Raji (cell line): ENCODE results near the gene BEAN1.

Experiments
- POLR2A ChIP-seq: IDR thresholded peaks from 2 replicates; pipeline ENCODE4 v1.6.1; 2011; ENCODE audit warnings: low read depth, low read length, control low read depth; ENCODE audit not compliant: insufficient read depth

BEAN1 gene, protein sequence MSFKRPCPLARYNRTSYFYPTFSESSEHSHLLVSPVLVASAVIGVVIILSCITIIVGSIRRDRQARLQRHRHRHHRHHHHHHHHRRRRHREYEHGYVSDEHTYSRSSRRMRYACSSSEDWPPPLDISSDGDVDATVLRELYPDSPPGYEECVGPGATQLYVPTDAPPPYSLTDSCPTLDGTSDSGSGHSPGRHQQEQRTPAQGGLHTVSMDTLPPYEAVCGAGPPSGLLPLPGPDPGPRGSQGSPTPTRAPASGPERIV

DNA sequence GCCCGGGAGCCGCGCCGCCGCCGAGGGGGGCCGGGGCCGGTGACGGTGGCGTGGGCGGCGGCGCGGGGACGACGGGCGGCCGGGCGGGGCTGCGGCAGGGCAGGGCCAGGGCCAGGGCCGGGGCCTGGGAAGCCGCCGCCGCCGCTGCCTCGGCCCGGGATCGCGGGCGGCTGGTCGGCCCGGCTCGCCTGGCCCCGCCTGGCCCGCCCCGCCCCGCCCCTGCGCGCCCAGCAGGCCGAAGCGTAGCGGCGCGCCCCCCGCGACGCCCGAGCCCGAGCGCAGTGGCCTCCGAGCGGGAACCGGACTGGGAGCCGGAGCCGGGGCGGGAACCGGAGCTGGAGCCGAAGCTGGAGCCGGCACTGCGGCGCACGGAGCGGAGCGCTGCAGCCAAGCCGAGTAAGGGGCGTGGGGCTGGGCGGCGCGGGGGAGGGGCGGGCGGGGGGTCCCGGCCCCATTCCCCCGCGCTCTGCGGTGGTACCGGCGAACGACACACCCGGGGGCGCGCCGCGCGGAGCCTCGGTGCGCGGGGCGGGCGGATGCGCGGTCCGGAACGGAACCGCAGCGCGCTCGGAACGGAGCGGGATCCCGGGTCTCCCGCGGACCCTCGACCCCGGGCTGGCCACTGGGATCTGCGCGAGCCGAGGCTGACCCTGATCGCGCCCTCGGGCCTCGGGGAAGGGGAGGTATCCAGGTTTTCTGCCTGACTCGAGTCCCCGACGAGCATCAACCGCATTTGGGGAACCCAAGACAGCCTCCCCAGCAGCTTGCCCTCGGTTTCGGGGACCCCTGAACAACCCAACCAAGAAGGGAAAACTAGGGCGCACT lies at the start of gene BEAN1:
TSS of gene BEAN1 (plus strand) at position 260 of the 825 bp plus-strand sequence. CDS start 10,382 bp downstream, outside the sequence.
- no peak for TF ChIP-seq POLR2A

DNA sequence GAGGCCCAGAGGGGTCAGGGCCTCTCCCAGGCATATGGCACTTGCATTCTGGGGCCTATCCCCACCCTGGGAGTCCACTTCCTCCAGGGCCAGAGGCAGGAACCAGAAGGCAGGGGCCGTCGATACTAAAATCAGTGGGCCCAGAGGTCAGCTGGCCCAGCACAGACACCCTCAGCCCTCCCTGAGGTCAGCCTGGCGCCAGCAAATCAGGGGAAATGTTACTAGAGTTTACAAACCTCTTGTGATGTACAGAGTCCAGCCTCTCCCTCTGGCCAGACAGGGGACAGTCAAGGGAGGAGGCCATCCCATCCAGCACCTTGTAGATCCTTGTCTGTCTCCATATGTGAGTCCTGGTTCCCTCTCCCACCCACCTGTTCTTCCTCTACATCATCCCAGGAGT lies 49.8 kb upstream of the BEAN1 start:
- TF ChIP-seq POLR2A: no peak

DNA sequence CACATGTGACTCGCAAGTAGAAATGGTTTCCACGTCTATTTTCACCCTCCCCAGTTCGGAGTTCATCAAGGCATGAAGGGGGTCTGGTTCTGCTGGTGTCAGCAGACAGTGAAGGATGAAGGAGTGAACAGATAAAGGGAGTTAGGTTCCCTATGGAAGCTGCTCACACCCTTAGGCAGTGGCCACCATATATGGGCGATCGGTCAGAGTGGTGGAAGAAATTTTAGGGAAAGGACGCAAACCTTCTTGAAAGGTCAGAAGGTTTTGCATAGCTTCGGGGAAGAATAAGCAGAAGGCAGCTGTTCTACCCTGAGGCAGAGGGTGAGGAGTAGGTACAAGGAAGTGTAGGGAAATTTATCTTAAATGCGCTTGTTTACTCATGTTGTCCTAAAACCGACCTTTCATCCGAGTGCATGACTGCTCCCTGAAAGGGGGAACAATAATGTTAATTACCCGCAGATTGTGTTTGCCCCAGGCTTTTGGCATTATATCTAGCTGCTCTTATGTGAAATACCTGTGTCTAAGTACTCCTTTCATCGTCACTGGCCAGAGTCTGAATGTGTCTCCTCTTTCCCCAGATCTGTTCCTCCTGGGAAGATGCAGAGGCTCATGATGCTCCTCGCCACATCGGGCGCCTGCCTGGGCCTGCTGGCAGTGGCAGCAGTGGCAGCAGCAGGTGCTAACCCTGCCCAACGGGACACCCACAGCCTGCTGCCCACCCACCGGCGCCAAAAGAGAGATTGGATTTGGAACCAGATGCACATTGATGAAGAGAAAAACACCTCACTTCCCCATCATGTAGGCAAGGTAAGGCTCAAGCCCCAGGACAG lies 48.1 kb upstream of the BEAN1 start:
- TF ChIP-seq POLR2A: no peak

DNA sequence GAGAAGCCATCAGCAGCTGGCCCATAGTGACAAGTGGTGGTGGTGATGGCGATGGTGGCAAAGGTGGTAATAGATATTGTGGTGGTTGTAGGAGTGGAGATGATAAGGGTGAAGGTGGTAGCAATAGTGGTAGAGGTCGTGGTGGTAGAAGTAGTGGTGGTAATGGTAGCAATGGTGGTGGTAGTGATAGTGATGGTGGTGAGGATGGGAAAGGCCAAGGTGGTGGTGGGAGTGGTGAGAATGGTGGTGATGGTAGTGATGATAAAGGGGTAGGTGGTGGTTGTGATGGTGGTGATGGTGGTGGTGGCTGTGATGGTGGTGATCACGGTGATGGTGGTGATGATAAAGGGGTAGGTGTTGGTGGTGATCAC lies 47.5 kb upstream of the BEAN1 start:
- no peak for TF ChIP-seq POLR2A

DNA sequence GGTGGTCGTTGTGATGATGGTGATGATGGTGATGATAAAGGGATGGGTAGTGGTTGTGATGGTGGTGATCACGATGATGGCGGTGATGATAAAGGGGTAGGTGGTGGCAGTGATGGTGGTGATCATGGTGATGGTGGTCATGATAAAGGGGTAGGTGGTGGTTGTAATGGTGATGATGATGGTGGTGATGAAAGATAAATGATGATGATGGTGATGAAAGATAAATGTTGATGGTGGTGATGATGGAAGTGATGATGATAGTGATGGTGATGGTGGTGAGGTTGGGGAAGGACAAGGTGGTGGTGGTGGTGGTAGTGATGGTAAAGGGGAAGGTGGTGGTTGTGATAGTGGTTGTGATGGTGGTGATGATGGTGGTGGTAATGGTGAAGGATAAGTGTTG lies 46.7 kb upstream of the BEAN1 start:
- no peak for TF ChIP-seq POLR2A

DNA sequence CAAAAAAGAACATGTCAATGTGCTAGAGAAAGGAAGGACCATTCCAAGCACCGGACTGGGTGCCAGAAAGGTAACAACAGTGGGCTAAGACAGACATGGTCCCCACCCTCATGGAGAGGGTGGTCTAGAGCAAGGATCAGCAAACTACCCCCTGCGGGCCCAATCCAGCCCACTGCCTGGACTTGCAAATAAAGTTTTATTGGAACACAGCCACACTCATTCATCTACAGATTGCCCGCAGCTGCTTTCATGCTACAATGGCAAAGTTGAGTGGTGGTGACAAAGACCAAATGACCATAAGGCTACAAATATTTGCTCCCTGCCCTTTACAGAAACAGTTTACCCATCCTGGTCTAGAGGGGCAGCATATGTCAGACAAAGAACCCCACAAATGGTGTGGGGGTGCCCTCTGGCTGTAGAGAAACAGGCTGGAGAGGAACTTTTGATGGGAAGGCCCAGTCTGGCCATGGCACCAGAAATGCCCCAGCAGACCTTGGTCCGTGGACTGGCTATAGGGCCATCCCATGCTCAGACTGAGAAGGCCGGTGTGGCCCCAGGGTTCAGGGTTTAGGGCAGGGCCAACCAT lies 45.4 kb upstream of the BEAN1 start:
- no peak for TF ChIP-seq POLR2A

DNA sequence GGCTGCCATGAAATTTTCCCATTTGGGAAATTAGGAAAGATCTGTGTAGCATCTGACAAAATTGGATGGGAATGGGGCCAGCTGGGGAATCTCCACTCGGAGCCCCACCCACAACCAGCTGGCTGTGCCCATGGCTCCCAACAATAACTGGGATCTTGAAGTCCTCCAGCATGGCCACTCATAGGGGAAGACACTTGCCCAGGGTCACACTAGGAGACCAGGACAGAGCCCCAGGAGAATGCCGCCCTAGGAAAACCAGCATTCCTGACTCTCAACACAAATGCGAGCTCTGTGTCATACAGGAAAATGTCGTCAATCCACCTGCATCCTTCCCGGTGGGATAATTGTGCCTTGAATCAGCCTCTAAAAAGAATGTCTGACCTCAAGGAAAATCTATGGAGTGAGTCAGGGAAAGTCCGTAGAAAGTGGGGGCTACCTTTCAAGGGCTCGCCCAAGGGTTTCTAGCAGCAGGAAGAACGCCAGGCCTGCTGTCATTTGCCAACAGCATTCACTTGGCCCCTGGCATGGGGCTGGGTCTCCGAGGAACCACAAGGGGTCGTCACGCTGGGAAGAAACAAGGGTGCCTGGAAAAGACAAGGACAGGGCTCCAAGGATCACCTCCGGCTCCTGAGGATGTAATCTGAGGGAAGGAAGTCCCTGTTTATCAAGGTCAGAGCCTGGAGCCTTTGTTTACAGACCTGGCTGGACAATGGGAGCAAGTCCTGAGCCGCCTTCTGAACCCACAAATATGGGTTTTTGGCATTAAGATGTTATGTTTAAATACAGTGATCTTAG lies 44.7 kb upstream of the BEAN1 start:
- no peak for TF ChIP-seq POLR2A

DNA sequence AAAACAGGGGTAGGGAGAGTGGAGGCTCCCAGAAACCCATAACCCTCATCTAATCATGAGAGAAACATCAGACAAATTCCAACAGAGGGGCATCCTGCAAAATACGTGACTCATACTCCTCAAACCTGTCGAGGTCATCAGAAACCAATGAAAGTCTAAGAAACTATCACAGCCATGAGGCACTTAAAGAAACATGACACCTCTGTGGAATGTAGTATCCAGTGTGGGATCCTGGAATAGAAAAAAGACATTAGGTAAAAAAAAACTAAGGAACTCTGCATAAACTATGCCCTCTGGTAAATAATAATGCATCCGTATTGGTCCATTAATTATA lies 44.2 kb upstream of the BEAN1 start:
- TF ChIP-seq POLR2A: no peak

DNA sequence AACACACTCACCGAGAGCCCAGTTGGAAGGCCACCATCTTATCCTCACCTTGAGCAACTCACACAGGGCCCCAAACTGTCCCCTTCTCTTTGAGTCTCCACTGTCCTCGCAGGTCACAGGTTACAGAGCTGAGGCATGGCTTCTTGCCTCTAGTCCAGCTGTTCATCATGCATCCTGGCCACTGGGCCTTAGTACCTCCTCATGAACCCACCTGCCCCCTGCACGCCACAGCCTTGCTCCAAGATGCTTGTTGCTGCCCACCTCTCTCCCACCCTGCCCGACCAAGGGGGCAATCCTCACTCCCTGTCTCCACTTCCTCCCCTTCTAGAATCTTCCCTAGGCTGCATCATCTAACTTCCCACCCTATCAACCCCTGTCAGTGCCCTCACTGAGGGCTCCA lies 43.5 kb upstream of the BEAN1 start:
- no peak for TF ChIP-seq POLR2A

DNA sequence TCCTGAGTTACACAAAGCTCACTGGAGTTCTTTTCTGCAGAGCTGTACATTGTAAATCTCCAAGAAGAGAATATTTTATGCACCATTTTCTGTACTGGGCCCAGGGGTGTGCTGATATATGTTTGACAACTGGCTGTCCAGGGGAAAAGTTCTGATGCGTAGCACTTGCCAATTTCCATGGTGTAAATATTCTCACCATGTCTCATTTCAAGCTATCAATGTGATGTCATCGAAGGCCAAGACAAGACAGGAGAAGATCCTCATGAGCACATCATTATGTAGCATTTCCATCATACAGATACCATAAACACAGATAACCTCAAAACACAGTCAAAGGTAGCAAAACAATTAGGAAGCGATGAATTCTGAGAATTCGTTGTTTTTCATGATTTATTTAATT lies 41.7 kb upstream of the BEAN1 start:
- no peak for TF ChIP-seq POLR2A

DNA sequence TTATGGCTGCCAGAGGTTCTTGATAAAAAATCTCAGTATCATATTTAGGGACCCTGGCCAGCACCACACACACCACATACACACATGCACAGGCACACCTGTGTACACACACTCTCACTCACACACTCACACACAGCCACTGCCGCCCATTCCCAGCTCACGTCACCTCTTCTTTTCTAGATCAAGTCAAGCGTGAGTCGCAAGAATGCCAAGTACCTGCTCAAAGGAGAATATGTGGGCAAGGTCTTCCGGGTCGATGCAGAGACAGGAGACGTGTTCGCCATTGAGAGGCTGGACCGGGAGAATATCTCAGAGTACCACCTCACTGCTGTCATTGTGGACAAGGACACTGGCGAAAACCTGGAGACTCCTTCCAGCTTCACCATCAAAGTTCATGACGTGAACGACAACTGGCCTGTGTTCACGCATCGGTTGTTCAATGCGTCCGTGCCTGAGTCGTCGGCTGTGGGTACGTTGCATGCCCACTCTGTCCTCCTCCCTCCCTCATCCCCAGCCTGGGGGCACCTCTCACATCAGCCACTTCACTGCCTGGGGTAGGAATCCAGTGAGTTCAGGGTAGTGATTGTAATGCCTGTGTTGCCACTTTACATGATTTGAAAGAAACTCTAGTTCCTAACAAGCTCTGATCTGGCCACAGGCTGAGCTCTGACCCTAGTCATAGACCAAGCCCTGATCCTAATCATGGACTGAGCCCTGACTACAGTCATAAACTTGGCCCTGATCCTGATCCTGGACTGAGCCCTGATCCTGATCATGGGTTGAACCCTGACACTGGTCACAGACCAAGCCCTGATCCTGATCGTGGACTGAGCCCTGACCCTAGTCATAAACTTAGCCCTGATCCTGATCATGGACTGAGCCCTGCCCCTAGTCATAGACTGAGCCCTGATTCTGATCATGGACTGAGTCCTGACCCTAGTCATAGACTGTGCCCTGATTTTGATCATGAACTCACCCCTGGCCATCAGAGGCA lies 40.2 kb upstream of the BEAN1 start:
- no peak for TF ChIP-seq POLR2A

DNA sequence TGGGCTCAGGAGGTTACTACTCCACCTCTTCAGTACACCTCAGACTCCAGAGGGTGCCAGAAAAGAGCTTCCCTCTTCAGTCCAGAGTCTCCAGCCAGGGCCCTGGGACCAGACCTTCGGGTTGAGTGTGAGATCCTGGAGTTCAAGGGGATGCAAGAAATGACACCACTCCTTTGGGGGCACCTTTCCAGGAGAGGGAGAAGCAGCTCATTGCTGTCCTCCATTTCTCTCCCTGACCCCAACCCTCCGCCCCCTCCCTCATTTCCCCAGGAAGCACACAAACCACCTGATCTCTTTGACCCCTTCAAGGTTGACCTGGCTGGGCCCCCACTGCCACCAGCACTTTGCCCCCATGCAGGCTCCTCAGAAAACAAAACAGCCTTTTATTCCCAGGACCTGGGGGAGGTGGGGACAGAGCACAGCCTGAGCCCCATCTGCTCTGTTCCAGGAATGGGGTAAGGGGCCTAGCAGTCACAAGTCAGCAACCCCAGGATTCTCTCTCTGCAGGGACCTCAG lies 39.2 kb upstream of the BEAN1 start:
- TF ChIP-seq POLR2A: no peak
